Measurements from ENCODE around the gene NAV2.

Gene NAV2

DNA sequence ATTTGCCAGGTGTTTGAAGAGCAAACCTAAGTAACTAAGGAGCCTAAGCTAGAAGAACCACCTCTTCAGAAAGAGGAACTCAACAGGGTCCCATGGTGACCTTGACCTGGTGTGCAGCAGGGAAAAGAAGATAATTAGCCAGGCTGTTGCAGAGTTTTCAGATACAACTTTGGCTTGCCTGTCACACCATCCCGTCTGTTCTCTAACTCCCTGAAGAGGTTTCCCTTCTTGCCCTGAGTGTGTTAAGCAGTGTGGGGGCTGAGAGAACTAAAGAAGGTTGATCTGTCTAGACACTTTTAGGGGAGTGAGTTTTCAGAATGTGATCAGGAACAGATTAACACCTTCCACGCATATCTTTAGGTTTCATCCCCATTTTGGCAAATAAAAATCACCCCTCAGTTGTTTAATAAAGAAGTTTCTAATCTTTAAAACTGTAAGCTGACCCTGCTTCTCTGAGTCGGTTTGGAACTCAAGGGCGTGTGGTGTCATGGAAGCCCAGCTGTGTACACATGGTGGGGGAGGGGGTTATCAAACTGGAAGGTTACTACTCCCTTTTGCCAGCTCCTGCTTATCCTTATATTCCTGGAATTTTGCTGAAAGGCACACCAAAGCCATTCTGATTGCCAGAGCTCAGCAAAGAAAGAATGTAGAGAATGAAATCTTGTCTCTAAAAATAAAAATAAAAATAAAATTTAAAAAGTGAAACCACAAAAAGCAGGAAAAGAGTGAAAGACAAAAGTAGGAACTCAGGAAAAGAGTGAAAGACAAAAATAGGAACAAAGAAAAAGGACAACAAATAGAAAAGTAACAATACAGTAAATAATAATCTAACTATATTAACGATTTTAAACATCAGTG, 377.4 kb downstream of the NAV2 start:
- in situ Hi-C loops (cut with HindIII; ENCODE audit: low sequenced_read_pairs): no loop called here

DNA sequence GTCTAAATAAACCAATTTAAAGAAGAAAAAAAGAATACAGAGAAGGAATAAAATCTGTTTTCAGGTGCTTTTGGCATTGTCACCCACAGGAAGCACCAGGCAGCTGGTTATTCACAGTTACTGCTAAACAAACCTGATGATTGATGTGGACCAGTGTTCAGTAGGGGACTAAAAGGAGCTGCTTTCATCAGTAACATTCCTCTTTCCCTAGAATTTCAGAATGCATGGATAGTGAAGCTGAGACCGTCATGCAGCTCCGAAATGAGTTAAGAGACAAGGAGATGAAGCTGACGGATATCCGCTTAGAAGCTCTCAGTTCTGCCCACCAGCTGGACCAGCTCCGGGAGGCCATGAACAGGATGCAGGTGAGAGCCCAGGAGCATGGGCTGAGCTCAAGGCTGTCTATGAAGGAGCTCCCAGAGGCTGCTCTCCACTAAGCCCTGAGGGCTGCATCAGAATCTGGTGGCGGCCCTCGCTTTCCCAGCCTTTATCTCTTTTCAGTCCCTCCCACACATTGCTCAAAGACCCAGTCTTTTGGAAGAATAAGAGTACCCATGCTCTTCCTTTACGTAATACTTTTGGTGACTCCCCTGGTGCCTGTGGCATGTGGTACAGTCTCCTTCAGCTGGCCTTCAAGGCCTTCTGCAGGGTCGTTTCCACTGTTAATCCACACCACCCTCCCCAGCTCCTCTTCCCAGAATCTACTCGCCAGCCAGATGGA, 378.2 kb downstream of the NAV2 start:
- in situ Hi-C loops (cut with HindIII; ENCODE audit: low sequenced_read_pairs): no loop called here

DNA sequence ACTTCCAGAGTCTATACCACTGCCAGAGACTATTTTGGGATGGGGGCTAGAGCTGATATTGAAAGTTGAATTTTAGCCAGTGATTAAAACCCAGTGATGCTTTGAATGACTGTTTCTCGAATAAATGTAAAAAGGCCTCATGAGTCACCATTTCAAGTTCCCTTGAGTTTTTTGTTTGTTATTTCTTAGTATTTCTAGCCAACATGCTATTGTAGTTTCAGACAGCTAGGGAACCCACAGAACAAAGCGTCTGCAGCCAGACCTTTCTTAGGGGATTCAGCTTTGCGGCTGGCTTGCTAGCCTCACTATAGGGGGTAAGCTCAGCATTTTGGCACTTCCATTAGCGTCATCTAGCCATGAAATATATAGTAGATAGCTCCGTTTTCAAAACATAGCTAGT, 381.1 kb downstream of the NAV2 start:
- in situ Hi-C loops (cut with HindIII; ENCODE audit: low sequenced_read_pairs): no loop called here

DNA sequence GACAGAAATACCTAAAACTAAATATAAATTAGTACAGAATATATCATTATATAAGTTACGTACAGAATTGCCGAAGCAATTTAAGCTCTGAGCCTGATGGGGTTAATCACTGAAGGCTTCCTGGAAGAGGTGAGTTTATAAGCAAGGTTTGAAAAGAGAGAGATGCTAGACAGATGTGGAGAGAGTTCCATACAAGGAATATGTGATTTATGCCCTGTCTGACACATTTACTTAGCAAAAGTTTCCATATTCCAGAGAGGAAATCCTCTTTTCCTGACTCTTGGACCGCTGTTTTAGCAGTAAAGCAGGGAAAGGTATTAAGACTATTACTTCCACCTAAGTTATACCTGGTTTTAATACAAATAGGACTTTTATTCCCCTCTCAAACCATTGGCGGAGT, 382.6 kb downstream of the NAV2 start:
- in situ Hi-C loops (cut with HindIII; ENCODE audit: low sequenced_read_pairs): no loop called here

DNA sequence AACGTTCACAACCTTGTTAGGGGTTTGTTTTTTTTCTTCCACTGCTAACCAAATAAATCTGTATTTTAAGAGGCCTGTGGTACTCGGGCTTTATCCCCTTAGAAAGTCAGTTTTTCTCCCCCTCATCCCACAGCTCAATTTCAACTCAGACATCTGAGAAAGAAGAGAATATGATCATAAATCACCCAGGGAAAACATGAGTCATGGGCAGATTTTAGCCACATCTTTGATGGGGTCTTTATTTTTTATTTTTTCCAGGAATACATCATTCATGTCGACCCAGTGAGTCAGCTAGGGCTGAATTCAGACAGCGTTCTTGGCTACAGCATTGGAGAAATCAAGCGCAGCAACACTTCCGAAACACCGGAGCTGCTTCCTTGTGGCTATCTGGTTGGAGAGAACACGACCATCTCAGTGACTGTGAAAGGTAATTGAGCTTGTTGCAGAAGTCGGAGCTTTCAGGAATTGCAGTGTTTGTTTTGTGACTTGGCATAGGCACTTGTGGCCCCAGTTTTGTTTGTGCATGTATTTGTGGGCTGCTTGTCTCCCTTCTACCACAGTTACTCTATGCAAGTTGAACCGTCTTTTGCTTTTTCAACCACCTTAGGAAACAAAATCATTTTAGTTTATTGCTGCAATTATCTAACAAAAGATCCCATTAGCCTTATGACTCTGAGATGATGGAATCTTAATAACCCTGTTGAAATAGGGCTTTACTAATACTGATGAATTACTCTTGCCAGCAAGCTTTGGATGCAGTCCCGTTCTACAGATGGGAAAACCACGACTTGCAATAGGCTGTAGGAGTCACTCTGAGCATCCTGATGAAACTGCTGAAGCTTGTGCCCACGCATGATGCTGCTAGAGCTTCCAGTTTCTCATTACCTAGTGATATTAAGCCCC, 384.9 kb downstream of the NAV2 start:
- in situ Hi-C loops (cut with HindIII; ENCODE audit: low sequenced_read_pairs): no loop called here

DNA sequence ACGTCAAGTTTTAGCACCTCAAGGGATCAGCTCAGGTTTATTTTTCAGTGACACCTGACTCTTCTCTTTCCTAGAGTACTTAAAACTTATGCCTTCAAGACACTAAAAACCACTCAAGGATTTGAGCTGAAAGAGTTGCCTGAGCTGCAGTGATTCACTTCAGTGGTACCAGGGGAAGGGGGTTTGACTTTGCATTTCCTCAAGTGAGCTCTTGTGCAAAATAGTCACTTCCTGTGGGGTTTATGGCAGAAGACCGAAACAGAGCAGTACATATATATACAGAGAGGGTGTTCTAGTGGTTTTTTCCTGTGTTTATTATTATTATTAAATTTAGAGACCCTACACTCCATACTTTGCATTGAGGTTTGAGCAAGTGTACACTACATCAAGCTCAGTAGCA, 386.9 kb downstream of the NAV2 start:
- in situ Hi-C loops (cut with HindIII; ENCODE audit: low sequenced_read_pairs): no loop called here

DNA sequence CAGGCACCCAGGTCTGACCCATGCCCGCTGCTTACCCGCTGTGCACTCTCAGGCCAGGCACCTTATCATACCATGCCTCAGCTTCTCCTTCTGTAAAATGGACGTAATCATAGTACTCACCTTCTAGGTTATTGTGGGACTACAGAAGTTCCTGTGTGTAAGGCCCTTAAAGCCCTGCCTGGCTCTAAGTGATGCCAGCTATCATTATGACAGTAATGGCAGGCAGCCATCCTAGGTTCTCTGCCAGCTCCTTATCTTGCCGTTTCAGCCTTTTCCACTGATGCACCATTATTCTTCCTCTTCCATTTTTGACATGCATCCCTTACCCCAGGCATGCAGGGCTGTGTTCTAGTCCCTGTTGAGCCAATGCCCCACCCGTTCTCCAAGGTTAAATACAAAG, 389.8 kb downstream of the NAV2 start:
- in situ Hi-C loops (cut with HindIII; ENCODE audit: low sequenced_read_pairs): no loop called here

DNA sequence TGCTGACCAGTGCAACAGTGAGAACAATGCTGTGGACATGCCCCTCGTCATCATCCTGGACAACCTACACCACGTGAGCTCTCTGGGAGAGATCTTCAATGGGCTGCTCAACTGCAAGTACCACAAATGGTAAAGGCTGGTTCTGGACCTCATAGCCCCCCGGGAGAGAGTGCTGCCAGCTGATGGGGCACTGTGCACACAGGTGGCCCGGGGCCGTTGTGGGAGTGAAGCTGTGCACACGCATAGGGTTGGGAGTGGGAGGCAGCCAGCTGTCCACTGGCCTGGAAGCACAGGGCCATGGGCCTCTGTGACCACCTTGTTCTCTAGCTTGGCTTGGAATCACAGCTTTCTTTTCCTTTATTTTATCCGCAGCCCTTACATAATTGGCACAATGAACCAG, 390.6 kb downstream of the NAV2 start:
- in situ Hi-C loops (cut with HindIII; ENCODE audit: low sequenced_read_pairs): no loop called here

DNA sequence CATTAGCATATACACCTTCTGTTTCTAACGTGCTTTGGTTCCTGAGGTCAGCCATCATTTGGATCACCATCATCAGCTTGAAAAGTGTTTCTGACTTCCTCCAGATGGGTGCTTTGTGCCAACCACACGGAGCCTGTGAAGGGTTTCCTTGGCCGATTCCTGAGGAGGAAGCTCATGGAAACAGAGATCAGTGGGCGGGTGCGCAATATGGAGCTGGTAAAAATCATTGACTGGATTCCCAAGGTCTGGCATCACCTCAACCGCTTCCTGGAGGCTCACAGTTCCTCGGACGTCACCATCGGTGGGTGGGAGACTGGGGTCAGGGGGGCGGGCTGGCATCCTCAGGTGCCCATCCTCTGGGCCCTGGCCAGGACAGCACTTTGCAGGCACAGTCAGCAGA, 392.8 kb downstream of the NAV2 start:
- in situ Hi-C loops (cut with HindIII; ENCODE audit: low sequenced_read_pairs): no loop called here

DNA sequence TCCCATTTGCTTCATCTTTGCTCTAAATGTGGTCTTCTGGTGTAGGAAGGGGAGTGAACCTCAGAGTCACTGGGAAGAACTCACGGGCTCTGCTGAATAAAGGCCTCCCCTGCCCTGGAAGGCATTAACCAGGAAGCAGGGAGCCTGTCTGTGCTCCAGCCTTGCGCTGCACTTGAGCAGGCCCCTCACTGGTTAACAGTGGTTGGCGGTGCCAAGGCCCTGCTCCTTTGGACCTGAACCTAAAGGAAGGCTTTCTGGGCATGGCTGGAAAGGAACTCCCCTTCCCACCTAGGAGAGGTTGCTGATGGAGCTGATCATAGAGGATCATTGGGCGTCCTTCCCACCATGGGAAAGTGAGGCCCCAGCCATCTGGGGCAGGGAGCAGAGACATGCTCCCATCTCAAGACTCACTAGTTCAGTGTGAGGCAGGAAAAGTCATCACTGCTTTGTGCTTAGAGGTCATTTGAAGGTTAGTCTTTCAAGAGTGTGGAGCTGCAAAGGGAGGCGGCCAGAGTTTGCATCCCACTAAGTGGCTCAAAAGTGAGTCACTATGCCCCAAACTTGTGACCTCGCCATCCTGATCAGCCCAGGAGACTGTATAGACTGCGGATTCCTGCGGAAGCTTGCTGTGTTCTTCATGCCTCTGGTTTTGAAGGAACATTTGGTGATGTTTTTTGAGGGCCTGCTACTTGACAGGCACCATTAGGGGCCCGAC, 397.3 kb downstream of the NAV2 start:
- in situ Hi-C loops (cut with HindIII; ENCODE audit: low sequenced_read_pairs): no loop called here

DNA sequence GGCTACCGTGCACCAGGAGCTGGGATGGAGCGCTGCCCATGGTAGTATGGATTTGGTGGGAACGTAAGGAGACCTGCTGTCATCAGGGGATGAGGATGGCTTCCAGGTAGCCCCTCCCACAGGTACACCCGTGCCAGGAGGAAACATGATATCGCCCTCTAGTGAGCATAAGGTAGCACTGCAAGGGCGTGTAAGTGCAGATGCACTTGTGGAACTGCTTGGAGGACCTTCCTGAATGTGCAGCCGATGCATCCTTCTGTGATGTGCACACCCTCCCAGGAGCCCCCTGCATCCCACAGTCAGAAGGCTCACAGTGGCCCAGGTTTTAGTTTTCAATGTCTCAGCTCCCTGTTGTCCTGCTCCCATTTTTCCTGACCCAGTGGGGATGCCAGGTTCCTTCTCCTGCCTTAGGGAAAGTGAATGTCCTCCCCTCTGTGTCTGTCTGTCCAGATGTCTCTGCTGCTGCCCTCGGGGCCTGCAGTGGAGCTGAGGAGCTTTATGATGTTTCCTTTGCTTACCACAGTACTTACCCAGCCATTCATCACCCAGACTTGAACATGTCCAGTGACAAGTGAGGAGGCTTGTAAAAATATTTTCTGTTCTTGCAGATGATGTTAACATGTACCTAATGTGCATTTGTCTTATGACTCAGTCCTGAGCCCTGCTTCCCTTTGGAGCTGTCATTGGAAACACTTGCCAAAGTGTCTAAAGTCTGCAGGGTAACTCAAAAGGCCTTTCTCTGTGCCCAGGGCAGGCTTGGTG, 398.5 kb downstream of the NAV2 start:
- in situ Hi-C loops (cut with HindIII; ENCODE audit: low sequenced_read_pairs): no loop called here

DNA sequence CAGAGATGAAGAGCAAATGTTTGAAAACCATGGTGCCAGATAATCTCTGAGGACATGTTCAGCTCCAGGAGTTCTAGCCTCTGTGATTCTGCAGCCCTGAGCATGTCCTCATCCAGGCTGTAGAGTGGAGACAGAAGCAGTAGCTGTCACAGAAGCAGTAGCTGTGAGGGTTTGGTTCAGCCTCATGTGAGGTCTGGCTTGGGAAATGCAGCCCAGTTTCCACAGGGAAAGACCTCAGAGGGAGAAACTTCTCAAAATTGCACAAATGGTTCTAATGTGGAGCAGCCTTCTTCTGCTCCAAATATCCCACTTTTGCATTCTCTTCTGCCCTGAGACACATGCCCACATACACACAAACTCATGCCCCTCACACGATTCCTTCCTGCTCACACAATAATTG, 399.2 kb downstream of the NAV2 start:
- in situ Hi-C loops (cut with HindIII; ENCODE audit: low sequenced_read_pairs): no loop called here

DNA sequence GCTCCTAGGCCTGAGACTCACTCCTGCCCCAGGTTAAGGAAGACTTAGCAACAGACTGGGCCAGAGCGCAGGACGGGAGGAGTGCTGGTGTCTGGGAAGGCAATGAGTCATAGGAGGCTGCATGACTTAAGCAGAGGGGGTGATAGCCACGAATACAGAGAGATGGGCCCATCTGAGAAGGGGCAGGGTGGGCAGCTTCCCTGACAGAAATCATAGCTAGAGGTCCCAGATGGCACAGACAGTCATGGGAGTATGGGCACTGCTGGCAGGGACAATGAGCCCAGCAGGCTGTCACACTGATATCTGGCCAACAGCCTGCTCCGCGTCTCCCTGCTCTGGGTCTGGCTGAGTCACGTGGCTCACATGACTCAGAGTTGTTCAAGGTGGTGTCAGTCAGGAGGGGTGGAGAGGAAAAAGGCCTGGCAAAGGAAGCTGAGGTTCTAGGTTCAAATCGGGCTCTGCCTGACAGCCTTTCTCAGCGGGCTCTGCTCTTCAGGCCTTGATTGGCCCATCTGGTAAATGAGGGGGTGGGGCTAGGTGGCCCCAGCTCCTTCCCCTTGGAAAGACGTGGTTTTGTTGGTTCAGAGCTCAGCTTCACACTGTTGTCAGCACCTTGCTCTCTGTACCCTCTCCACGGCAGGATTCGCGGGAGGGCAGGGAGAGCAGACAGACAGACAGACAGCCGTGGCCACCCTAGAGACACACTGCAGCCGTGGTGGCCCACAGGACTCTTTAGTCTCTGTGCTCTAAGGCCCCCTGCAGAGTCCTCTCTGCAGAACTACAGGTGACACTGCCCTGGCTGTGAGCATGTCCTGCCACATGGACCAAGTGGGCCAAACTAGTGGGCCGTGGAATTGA, 399.9 kb downstream of the NAV2 start:
- in situ Hi-C loops (cut with HindIII; ENCODE audit: low sequenced_read_pairs): no loop called here

DNA sequence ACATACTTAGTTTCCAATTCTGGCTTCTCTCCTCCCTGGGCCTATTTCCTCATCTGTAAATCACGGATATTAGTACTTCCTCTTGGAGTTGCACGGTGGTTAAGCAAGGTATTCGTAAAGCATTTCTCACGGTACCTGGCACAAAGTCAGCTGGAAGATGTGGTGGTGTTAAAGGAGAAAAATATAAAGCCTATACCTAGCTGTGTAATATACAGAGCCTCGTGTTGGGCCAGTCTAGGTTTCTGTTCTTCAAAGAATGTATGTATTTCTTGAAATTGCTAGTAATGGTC, 400.5 kb downstream of the NAV2 start:
- in situ Hi-C loops (cut with HindIII; ENCODE audit: low sequenced_read_pairs): no loop called here

DNA sequence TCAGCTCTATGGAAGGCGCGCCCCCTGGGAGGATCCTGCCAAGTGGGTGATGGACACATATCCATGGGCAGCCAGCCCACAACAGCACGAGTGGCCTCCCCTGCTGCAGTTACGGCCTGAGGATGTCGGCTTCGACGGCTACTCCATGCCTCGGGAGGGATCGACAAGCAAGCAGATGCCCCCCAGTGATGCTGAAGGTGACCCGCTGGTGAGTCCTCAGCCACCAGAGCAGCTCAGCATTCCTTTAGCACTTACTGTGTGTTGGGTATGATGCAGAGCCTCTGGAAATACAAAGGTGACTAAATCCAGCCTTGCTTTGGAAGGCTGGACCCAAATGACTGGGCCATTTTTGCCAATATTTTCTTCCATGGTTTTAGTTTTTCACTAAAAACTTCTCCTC, 402.0 kb downstream of the NAV2 start:
- in situ Hi-C loops (cut with HindIII; ENCODE audit: low sequenced_read_pairs): no loop called here

DNA sequence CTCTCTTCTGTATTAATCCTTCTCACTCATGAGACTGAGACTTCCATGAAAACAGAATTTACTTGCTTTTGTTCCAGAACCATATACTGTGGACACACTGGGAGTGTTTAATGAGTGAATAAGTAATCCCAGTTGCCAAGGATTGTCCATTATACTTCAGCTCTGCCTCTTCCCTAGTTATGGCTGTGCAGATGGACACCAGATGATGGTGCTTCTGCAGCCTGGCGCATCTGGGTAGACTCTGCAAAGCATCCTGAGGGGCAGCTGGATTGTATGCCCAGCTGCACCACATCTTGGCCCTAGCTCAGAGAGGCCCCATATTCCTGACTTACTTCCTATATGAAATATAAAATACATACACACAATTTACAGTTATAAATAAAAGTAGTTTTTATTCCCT, 404.2 kb downstream of the NAV2 start:
- in situ Hi-C loops (cut with HindIII; ENCODE audit: low sequenced_read_pairs): no loop called here

DNA sequence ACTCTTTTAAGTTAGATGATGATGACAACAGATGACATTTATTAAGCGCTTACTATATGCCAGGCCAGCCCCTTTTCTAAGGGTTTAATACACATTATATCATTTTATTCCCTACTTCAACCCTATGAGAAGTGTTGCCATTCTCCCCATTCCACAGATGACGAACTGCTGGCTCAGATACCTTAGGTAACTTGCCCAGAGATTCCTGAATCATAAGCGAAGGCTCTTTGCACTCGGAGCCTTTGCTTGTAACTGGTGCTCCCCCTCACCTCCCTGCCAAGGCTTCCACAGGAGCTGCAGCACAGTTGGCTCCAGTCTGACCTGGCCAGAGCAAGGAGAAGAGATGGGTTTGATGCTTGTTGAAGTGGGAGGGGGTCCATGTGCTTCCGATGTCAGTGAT, 404.7 kb downstream of the NAV2 start:
- in situ Hi-C loops (cut with HindIII; ENCODE audit: low sequenced_read_pairs): no loop called here

DNA sequence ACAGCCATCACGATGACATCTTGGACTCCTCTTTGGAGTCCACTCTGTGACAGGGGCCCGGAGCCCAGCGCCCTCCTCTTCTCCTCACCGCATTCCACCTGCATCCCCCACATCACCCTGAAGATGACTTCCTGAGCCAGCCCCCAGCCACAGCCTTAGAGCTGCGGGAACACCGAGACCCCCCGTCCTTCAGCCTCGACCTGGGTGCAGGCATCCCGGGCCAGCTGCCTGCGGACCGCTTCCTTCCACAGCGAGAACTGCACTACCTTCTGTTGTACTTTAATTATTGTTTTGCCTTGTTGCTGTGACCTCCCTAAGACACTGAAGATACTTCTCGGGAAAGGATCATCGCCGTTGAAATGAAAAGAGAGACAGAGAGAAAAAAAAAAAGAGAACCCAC, 405.6 kb downstream of the NAV2 start:
- in situ Hi-C loops (cut with HindIII; ENCODE audit: low sequenced_read_pairs): no loop called here

DNA sequence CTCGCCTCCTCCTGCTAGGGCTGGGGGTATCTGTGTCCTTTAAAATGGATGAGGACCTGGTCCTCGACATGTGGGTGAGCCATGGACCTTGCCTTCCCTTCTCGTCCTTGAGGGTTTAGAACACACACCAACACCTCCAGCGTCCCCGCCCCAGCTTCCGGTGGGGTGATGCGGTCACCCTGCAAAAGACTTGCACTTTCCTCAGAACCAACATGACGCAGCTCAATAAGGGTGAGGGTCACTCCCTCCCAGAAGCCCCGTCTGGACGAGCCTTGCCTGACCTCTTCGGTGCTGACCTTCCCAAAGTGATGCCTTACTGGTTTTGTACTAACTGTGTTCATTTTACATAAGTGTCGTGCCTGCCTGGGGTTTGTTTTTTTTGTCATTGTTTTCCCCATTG, 406.7 kb downstream of the NAV2 start:
- in situ Hi-C loops (cut with HindIII; ENCODE audit: low sequenced_read_pairs): no loop called here
